OCI-LY1 (cell line): ENCODE data around the gene CCDC50.

ENCODE experiments used
- H2AFZ ChIP-seq: fragments of 200-600 bp; sonication (generic), shearing (Covaris generic); 2 replicates; pipeline ENCODE4 v1.6.0; 2014; ENCODE audit warnings: antibody characterized with exemption, mild to moderate bottlenecking, low read length
- H3F3A ChIP-seq: fragments of 200-600 bp; sonication (generic), shearing (Covaris generic); 2 replicates; pipeline ENCODE4 v1.6.0; 2014; ENCODE audit warnings: mild to moderate bottlenecking, antibody characterized with exemption, low read length, moderate library complexity; ENCODE audit not compliant: insufficient read depth
- H3K27ac ChIP-seq: fragments of 200-600 bp; sonication (generic); 2 replicates; pipeline ENCODE4 v1.5.1; 2014; ENCODE audit warnings: low read length, mixed run types, mild to moderate bottlenecking, low read depth; ENCODE audit not compliant: poor library complexity, severe bottlenecking
- H3K27me3 ChIP-seq: fragments of 200-600 bp; sonication (generic); 2 replicates; pipeline ENCODE4 v1.6.0; 2014; ENCODE audit warnings: antibody characterized with exemption, mild to moderate bottlenecking, low read length, moderate library complexity; ENCODE audit not compliant: insufficient read depth
- H3K36me3 ChIP-seq: fragments of 200-600 bp; sonication (generic); 2 replicates; pipeline ENCODE4 v1.6.1; 2014; ENCODE audit warnings: mild to moderate bottlenecking, antibody characterized with exemption, low read length, moderate library complexity, mixed read lengths; ENCODE audit not compliant: insufficient read depth
- H3K4me1 ChIP-seq: fragments of 200-600 bp; sonication (generic); 2 replicates; pipeline ENCODE4 v1.5.1; 2014; ENCODE audit warnings: mild to moderate bottlenecking, low read length, moderate library complexity; ENCODE audit not compliant: insufficient read depth, severe bottlenecking
- H3K4me2 ChIP-seq: fragments of 200-600 bp; sonication (generic), shearing (Covaris generic); 2 replicates; pipeline ENCODE4 v1.6.1; 2014; ENCODE audit warnings: low read length
- H3K4me3 ChIP-seq: fragments of 200-600 bp; sonication (generic); 2 replicates; pipeline ENCODE4 v1.5.1; 2014; ENCODE audit warnings: low read length, low read depth, mild to moderate bottlenecking, mixed read lengths; ENCODE audit not compliant: poor library complexity, severe bottlenecking
- H3K79me2 ChIP-seq: fragments of 200-600 bp; shearing (Covaris generic); 2 replicates; pipeline ENCODE4 v1.6.1; 2016; ENCODE audit warnings: mixed run types, low read length, mixed read lengths; ENCODE audit not compliant: insufficient read depth
- H3K9ac ChIP-seq: fragments of 200-600 bp; sonication (generic), shearing (Covaris generic); 2 replicates; pipeline ENCODE4 v1.6.1; 2014; ENCODE audit warnings: mild to moderate bottlenecking, low read length, mixed read lengths
- H3K9me2 ChIP-seq: fragments of 200-600 bp; sonication (generic), shearing (Covaris generic); 2 replicates; pipeline ENCODE4 v1.6.1; 2014; ENCODE audit warnings: low read depth, mild to moderate bottlenecking, low read length, mixed read lengths
- H3K9me3 ChIP-seq: fragments of 200-600 bp; shearing (Covaris generic); 2 replicates; pipeline ENCODE4 v1.6.1; 2014; ENCODE audit warnings: low read length, mixed read lengths
- H4K20me1 ChIP-seq: fragments of 200-600 bp; sonication (generic), shearing (Covaris generic); 2 replicates; pipeline ENCODE4 v1.6.0; 2016; ENCODE audit warnings: mild to moderate bottlenecking, low read length; ENCODE audit not compliant: insufficient read depth
- EZH2 ChIP-seq: fragments of 200-600 bp; sonication (generic), shearing (Covaris generic); IDR thresholded peaks from 2 replicates; pipeline ENCODE4 v1.8.0; 2017; ENCODE audit warnings: borderline replicate concordance, mixed run types, mild to moderate bottlenecking, antibody characterized with exemption, low read length, moderate library complexity, mixed read lengths
- TF ChIP-seq, protein P1 (sequence below): fragments of 200-600 bp; sonication (generic), shearing (Covaris generic); IDR thresholded peaks from 2 replicates; pipeline ENCODE4 v1.5.1; 2017; ENCODE audit warnings: mild to moderate bottlenecking, antibody characterized with exemption, low read length, moderate library complexity, mixed read lengths

CCDC50 gene

DNA sequence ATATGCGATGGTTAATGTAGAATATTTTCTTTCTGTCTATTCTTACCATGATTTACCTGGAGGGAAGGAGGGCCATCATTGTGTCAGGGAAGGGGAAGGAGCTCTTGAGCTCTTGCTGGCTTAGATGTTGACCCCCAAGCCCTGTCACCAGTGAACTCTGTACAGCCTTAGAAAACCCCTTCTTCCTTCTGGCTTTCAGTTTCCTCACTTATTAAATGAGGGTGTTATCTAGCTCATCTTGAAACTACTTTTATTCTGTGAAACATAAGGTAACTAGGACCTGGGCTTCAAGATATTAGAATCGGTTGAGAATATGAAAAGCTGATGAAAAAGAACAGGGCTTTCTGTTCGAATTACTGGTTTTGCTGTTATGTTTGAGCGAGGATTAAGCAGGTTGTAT, 26.2 kb downstream of the CCDC50 start:
- Histone ChIP-seq H3K27ac (no peak overlapping the region), H3K4me1 (no peaks in the 10 kb centered on the region), H3F3A (no peaks in the 10 kb centered on the region), H2AFZ (no peak overlapping the region), H3K9ac (no peak overlapping the region), H3K4me3 (no peak overlapping the region), H3K36me3 (no peaks in the 10 kb centered on the region), H3K27me3 (no peaks in the 10 kb centered on the region), H3K9me3 (no peaks in the 10 kb centered on the region), H3K4me2 (no peak overlapping the region), H3K79me2 (no peaks in the 10 kb centered on the region), H3K9me2 (no peaks in the 10 kb centered on the region), H4K20me1 (no peaks in the 10 kb centered on the region)
- TF ChIP-seq, protein P1, sequence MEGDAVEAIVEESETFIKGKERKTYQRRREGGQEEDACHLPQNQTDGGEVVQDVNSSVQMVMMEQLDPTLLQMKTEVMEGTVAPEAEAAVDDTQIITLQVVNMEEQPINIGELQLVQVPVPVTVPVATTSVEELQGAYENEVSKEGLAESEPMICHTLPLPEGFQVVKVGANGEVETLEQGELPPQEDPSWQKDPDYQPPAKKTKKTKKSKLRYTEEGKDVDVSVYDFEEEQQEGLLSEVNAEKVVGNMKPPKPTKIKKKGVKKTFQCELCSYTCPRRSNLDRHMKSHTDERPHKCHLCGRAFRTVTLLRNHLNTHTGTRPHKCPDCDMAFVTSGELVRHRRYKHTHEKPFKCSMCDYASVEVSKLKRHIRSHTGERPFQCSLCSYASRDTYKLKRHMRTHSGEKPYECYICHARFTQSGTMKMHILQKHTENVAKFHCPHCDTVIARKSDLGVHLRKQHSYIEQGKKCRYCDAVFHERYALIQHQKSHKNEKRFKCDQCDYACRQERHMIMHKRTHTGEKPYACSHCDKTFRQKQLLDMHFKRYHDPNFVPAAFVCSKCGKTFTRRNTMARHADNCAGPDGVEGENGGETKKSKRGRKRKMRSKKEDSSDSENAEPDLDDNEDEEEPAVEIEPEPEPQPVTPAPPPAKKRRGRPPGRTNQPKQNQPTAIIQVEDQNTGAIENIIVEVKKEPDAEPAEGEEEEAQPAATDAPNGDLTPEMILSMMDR: no peak
- TF ChIP-seq EZH2: no peak

DNA sequence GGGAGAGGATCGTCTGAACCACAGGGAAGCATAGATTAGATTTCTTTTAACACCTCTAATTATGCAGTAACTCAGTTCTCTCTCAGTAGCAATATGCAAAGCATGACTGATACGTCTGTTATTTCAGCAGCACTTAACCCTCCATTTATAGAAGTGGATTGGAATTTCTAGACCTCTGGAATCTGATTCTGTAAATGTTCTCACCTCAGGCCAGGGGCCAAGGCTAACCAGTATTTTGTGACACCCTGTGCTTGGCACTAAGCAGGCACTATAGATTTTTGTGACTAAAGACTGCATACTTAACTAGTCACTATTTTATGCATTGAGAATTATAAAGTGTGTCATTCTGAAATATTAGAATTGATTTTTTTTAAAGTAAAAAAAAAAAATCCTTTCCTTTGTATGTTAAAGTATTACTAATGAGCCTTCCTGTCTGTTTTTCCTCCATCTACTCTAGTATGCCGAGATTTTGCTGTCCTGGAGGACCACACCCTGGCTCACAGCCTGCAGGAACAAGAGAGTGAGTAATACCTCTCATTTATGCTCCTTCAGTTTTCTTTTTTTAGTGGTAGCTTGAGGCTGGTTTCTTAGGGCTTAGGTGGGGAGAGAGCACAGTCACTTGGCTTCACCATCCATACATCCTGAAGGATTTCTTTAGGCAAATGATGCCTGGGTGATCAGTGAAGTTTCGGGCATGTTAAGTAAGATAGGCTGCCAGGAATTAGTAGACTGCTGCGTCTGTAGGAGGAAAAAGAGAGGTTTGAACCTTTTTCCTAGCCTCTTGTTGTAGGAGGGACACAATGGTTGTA, 27.6 kb downstream of the CCDC50 start:
- no peaks in the 10 kb centered on the region for H3K79me2 ChIP-seq
- H3K4me3 ChIP-seq: no peak overlapping the region
- TF ChIP-seq, protein P1: no peak
- no peak for TF ChIP-seq EZH2
- no peaks in the 10 kb centered on the region for H4K20me1 ChIP-seq
- H3K9me3 ChIP-seq: no peaks in the 10 kb centered on the region
- no peaks in the 10 kb centered on the region for H3K4me1 ChIP-seq
- H3K9ac ChIP-seq: no peak overlapping the region
- H2AFZ ChIP-seq: no peak overlapping the region
- no peaks in the 10 kb centered on the region for H3K9me2 ChIP-seq
- no peak overlapping the region for H3K27ac ChIP-seq
- no peaks in the 10 kb centered on the region for H3K27me3 ChIP-seq
- no peaks in the 10 kb centered on the region for H3F3A ChIP-seq
- no peaks in the 10 kb centered on the region for H3K36me3 ChIP-seq
- H3K4me2 ChIP-seq: no peak overlapping the region

DNA sequence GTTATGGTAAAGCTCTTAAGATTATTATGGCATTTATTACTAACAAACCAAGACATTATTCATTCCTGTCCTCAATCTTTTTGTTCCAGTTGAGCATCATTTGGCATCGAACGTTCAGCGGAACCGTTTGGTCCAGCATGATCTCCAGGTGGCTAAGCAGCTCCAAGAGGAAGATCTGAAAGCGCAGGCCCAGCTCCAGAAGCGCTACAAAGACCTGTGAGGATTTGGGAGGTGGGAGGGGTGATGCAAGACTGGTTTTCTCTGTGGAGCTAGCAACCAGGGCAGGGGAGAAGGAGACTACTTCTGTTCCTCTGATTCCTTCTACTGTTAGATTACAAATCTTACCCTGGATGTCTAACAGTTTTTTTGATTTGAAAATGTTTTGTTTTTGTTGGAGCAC, 28.7 kb downstream of the CCDC50 start:
- no peaks in the 10 kb centered on the region for H3K9me3 ChIP-seq
- H3K4me1 ChIP-seq: no peaks in the 10 kb centered on the region
- H3K36me3 ChIP-seq: no peaks in the 10 kb centered on the region
- no peak overlapping the region for H2AFZ ChIP-seq
- no peaks in the 10 kb centered on the region for H3K79me2 ChIP-seq
- H3K27me3 ChIP-seq: no peaks in the 10 kb centered on the region
- no peak overlapping the region for H3K9ac ChIP-seq
- no peaks in the 10 kb centered on the region for H4K20me1 ChIP-seq
- no peak overlapping the region for H3K4me2 ChIP-seq
- no peaks in the 10 kb centered on the region for H3K9me2 ChIP-seq
- no peak overlapping the region for H3K27ac ChIP-seq
- no peak overlapping the region for H3K4me3 ChIP-seq
- H3F3A ChIP-seq: no peaks in the 10 kb centered on the region
- TF ChIP-seq EZH2: no peak
- TF ChIP-seq, protein P1: no peak
